C1 segment of cervical spinal cord (tissue), 14 donors: ENCODE results near the gene RNF213.
"Not testable (repeated sequence)": the region's sequence is repeated elsewhere in the genome, so short reads cannot be mapped to it uniquely, and the experiment has no call there.

Source experiments
- DNase-seq, 14 donors: peaks; one replicate each; lab custom pipeline; 2025; lab: John Stamatoyannopoulos, UW

The RNF213 gene

DNA sequence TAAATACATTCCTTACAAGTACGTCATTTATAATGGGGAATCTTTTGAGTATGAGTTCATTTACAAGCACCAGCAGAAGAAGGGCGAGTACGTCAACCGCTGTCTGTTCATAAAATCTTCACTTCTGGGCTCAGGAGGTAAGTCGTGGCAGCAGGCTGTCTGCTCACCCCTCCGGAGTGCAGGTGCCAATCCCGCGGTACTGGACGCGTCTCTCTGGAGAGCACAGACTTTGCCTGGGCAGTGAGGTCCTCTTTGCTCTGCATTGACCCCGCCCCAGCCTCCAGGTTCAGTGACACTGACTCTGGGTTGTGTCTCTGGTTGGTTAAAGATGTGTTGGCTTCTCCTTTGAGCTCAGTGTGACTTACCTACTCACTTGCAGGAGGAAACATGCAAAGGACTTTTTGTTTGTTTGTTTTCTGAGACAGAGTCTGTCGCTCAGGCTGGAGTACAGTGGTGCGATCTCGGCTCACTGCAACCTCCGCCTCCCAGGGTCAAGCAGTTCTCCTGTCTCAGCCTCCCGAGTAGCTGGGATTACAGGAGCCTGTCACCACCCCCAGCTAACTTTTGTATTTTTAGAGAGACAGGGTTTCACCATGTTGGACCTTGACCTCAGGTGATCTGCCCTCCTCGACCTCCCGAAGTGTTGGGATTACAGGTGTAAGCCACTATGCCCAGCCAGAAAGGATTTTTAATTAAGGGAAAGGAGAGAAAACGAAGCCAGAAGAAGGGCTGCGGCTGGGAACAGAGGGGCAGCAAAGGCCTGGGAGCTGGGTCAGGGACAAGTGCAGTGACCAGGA, 31.2 kb downstream of the RNF213 start:
- DNase-seq = no peak

DNA sequence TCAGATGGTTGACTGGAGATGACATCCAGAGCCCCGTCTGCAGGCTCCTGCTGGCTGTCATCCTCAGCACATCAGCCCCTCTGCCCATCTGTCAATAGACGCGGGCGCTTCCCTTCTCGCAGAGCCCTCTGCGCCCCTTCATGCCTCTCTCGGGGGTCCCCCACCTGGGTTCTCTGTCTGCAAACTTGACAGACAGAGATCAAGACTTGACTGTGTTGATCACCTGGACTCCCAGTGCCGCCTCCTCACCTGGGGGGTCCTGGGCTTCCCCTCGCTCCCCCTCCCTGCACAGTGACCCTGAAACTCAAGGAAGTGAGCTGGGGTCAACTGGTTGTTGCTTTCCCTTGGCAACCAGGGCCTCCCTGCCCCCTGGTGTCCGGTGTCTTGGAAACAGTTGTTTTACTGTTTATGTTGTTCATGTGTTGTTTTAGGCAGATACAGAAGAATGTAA, 31.9 kb downstream of the RNF213 start:
- DNase-seq = no peak

DNA sequence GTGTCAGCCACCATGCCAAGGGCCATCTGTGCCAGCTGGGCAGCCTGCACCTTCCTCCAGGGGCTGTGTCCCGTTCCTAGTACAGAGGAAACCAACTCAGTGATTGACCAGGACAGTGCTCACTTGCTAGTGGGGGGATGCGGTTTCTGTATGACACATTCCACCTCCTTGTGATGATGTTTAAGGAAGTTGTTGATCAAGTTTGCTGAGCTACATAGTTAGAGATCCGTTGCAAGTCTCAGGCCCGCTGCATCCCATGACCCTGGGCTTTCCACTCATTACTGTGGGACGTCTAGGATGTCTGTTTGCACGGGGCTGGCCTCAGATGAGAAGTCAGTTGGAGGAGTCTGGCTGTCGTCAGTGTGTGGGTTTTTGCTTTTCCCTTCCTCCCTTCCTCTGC, 33.6 kb downstream of the RNF213 start:
- DNase-seq = peak in 3 of 14 donors; percentile 25 to 35 (median 30)

DNA sequence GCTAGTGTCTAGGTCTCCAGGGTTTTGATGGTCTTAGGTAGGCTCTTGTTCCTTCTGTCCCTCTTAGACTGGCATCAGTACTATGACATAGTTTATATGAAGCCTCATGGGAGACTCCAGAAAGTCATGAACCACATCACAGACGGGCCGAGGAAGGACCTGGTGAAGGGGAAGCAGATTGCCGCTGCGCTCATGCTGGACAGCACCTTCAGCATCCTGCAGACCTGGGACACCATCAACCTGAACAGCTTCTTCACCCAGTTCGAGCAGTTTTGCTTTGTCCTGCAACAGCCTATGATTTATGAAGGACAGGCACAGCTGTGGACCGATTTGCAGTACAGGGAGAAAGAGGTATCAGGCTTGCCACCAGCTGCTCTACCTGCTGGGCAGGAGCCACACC, 34.0 kb downstream of the RNF213 start:
- no peak for DNase-seq

DNA sequence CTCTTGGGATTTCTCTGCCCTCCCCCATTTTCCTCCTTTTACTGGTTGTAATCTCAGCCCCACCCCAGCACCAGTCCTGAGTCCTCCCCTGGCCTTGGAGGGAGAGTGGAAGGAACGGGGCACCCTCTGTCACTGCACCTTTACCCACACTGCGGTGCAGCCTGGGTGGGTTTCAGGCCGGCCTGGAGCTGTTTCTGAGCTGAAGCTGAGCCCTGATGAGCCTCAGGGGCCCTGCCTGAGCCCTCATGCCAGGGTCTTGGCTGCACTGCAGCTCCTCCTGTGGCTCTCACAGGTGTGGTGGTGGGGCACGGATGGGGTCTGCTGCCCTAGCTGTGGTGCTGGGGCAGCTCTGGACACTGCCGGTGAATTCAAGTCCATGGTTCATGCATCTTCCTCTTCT, 34.5 kb downstream of the RNF213 start:
- DNase-seq = no peak

DNA sequence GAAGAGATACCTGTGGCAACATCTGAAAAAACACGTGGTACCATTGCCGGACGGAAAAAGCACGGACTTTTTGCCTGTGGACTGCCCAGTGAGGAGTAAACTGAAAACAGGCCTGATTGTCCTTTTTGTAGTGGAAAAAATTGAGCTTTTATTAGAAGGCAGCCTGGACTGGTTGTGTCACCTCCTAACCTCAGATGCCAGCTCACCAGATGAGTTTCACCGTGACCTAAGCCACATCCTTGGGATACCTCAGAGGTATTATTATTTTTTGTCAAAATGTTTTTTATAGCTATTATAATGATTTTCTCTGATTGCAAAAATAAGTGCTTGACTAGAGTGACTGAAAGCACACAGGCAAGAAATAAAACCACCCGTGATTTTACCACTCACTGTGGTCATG, 34.9 kb downstream of the RNF213 start:
- DNase-seq = no peak

DNA sequence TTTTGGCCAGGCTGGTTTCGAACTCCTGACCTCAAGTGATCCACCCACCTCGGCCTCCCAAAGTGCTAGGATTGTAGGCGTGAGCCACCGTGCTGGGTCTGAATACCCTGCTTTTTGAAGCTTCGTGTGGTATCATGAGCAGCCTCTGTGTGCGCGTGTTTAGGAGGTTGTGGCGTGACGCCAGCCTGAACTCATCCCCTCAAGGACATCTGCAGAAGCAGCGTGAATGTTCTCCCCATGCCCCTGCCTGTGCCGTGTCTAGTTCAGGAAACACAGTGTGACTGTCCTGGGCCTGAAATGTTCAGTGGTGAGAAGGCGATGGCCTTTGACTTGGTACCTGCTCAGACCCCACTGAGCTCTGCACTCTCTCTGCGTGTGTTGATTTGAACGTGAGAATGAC, 35.6 kb downstream of the RNF213 start:
- DNase-seq = no peak

DNA sequence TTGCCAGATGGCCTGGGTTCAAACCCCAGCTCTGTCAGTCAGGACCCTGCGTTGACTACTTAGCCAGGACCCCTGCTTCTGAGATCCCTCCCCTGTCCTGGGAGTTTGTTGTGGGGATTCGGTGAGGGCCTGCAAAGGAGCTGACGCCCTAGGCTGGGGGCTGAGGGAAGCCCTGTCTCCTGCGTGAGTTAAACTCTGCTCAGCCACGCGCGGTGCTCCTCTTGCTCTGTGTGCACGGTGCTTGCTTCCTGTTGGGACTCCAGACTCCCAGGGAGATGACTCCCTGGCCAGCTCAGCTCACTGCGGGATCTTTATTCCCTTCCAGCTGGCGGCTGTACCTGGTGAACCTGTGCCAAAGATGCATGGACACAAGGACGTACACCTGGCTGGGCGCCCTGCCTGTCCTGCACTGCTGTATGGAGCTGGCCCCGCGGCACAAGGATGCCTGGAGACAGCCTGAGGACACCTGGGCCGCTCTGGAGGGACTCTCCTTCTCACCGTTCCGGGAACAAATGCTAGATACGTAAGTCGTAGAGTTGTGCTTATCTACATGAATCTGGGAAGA, 37.4 kb downstream of the RNF213 start:
- DNase-seq = no peak

DNA sequence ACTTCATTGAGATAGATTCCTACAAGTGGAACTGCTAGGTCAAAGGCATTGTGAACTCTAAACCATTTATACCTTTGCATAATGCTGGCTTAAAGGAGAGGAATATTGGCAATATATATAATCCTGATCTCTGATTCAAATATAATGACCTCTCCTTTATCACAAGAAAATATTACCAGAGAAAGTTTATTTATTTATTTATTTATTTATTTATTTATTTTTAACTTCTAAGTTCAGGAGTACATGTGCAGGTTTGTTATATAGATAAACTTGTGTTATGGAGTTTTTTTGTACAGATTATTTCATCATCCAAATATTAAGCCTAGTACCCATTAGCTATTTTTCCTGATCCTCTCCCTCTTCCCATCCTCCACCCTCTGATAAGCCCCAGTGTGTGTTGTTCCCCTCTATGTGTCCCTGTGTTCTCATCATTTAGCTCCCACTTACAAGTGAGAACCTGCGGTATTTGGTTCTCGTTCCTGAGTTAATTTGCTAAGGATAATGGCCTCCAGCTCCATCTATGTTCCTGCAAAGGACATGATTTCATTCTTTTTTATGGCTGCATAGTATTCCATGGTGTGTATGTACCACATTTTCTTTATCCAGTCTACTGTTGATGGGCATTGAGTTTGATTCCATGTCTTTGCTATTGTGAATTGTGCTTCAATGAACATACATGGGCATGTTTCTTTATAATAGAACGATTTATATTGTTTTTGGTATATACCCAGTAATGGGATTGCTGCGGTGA, 38.9 kb downstream of the RNF213 start:
- not testable (repeated sequence) for DNase-seq

DNA sequence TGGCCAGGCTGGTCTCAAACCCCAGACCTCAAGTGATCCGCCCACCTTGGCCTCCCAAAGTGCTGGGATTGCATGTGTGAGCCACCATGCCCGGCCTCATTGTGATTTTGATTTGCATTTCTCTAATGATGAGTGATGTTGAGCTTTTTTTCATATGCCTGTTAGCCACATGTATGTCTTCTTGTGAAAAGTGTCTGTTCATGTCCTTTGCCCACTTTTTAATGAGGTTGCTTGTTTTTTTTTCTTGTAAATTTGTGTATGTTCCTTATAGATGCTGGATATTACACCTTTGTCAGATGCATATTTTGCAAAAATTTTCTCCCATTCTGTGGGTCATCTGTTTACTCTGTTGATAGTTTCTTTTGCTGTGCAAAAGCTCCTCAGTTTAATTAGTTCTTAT, 40.1 kb downstream of the RNF213 start:
- not testable (repeated sequence) for DNase-seq

DNA sequence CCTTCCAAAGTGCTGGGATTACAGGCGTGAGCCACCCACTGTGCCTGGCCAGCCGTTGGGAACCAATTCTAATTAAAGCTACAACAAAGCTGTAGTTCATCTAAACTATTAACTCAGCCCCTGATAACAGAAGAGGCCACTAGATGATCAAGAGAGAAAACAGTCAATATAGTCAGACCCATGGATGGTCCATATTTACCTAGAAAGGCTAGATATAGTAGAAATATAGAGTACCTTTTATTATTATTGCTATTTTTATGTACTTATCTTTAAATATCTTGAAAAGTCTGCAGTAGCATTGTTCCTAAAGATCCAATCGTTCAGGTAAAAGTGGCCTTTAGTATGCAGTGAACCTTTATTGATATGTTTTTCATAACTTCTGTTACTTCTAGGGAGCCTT, 43.2 kb downstream of the RNF213 start:
- DNase-seq = no peak

DNA sequence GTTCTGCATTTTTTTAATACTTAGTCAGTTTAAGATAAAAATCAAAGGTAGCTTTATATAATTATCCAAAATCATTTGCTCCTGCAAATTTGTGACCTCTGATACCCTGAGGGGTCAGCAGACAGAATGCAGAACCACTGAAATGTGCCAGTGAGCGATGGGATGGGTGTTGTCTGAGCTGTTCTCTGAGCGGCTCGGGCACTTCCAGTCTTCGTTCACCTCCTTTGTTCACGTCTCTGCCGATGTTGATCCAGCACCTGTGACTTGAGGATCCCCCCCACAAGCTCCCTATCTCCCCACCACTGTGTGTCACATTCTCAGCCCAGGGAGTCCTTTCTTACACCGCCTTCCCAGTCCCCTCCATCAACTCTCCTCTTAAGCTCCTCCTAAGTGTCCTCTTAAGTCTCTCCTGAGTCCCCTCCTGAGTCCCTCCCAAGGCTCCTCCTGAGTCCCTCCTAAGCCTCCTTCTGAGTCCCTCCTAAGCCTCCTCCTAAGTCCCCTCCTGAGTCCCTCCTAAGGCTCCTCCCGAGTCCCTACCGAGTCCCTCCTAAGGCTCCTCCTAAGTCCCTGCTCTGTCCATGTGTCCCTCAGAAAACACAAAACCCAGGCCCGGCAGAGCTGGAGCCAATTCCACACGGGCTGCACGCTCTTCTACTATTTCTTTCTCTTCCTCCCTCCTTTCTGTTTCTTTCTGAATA, 47.5 kb downstream of the RNF213 start:
- DNase-seq = no peak

DNA sequence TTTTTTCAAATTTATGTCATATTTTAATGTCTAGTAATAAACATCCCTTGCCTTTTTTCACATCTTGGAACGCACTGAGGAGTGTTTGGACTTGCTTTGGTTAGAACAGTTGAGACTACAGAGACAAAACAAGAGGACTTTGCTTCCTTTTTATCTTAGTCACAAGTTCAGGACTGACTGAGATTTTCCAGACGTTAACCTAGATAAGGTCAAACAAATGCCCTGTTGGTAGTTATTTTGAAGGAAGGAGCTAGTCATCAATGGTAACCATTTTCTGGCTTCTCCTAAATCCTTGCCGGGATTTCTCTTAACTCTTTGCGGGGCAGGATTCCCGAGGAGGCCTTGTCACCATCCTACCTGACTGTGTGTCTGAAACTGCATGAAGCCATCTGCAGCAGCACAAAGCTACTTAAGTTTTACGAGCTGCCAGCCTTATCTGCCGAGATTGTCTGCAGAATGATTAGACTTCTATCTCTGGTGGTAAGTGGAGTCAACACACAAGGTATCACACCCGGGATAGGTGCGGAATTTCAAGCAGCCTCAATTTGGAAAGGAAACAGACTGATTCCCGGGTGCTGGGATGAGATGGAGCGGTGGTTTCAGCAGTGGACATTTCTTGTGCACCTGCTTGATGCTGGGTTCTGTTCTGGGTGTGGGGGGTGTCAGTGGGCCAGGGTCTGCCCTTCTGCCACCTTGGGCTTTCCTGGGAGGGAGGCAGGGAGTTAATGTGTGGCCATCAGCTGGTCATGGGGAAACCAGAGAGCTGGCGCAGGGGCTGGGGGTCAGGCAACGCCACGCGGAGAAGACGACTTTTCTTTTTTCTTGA, 48.3 kb downstream of the RNF213 start:
- no peak for DNase-seq

DNA sequence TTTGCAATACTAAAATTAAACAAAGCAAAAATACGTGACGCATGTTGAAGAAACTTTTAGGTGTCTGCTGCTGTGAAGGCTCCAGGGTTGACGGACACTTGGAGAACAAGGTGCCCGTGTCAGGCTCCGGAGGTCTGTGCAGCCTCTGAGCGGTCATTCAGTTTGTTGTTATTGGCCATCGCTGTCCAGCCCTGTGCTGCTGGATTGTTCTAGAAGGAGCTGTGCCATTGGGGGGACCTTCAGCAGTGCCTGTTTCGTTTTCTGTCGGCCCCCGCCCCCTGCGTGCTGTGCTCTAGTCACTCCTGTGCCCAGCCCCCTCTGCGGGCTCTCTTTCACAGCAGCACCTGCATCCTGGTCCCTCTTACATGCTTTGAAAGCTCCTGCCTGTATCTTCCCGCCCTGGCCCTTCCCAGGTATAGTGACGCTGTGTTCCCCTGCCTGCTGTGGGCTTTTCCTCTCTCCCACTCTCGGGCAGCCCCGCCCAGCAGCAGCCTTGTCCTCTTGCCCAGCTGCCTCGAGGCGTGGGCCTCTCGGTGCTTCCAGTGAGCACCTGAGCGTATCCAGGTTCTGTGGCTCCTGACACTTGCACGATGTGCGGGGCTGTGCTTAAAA, 50.7 kb downstream of the RNF213 start:
- DNase-seq = no peak

DNA sequence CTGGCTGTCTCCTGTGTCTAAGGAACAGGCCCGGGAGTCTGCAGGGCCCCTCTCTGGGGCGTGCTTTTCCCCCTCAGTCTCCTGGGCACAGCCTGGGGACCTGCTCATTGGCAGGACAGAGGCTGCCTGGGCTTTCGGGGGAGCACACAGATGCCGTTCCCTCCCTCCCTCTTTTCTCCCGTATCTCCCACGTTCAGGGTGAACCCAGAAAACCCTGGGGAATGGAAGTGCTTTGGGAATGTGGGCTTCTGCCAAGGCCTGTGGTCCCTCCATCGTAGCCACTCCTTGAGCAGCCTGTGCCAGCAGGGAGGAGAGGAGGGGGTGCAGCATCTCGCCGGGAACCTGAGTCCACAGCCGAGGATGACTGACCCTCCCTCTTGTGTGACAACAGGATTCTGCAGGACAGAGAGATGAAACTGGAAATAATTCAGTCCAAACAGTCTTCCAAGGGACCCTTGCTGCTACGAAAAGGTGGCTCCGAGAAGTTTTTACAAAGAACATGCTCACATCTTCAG, 52.0 kb downstream of the RNF213 start:
- no peak for DNase-seq

DNA sequence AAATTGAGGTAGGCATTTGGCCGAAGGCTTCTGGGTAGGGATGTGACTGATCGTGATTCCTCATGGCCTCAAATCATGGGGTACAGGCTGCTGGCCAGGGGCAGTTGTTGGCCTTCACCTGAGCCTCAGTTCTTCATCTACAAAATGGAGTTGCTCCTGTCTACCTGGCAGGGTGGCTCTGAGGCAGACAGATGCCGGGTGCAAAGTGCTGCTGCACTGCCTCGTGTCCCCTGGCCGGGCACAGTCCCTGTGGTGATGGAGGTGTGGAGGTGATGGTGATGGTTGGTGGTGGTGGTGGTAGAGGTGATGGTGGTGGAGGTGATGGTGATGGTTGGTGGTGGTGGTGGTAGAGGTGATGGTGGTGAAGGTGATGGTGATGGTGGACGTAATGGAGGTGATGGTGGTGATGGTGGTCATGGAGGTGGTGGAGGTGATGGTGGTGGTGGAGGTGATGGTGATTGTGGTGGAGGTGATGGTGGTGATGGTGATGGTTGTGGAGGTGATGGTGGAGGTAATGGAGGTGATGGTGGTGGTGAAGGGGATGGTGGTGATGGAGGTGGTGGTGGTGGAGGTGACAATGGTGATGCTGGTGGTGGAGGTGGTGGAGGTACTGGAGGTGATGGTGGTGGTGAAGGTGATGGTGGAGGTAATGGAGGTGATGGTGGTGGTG, 52.6 kb downstream of the RNF213 start:
- no peak for DNase-seq

DNA sequence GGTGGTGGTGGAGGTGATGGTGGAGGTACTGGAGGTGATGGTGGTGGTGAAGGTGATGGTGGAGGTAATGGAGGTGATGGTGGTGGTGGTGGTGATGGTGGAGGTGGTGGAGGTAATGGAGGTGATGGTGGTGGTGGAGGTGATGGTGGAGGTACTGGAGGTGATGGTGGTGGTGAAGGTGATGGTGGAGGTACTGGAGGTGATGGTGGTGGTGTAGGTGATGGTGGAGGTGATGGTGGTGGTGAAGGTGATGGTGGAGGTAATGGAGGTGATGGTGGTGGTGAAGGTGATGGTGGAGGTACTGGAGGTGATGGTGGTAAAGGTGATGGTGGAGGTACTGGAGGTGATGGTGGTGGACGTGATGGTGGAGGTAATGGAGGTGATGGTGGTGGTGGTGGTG, 53.3 kb downstream of the RNF213 start:
- DNase-seq = not testable (repeated sequence)

DNA sequence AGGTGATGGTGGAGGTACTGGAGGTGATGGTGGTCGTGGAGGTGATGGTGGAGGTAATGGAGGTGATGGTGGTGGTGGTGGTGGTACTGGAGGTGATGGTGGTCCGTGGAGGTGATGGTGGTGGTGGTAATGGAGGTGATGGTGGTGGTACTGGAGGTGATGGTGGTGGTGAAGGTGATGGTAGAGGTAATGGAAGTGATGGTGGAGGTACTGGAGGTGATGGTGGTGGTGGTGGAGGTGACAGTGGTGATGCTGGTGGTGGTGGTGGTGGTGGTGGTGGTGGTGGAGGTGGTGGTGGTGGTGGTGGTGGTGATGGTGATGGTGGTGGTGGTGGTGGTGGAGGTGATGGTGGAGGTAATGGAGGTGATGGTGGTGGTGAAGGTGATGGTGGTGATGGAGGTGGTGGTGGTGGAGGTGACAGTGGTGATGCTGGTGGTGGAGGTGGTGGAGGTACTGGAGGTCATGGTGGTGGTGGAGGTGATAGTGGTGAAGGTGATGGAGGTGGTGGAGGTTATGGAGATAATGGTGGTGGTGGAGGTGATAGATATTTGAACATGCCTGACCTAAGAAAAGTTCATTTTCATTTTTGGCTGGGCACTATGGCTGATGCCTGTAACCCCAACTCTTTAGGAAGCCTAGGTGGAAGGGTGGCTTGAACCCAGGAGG, 55.0 kb downstream of the RNF213 start:
- no peak for DNase-seq

DNA sequence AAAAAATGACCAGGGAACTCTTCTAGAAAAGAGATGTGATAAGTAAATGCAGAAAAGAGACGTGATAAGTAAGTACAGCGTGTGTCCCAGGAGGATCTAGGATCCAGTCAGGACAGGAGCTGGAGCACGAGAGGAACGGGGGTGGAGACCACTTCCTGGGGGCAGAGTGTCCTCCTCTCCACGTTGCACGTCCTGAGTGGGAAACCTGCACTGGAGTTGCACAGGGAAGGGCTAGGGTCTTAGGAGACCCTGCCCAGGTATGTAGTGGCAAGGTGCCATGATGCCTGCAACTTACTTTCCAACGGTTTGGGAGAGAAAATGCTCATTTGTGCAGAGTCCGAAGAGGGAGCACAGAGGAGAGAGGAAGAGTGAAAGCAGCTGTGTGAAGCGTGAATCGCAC, 55.8 kb downstream of the RNF213 start:
- no peak for DNase-seq
